Measurements from ENCODE around the gene EXTL2.
"Not testable (repeated sequence)": the region's sequence is repeated elsewhere in the genome, so short reads cannot be mapped to it uniquely, and the experiment has no call there.

The EXTL2 gene

DNA sequence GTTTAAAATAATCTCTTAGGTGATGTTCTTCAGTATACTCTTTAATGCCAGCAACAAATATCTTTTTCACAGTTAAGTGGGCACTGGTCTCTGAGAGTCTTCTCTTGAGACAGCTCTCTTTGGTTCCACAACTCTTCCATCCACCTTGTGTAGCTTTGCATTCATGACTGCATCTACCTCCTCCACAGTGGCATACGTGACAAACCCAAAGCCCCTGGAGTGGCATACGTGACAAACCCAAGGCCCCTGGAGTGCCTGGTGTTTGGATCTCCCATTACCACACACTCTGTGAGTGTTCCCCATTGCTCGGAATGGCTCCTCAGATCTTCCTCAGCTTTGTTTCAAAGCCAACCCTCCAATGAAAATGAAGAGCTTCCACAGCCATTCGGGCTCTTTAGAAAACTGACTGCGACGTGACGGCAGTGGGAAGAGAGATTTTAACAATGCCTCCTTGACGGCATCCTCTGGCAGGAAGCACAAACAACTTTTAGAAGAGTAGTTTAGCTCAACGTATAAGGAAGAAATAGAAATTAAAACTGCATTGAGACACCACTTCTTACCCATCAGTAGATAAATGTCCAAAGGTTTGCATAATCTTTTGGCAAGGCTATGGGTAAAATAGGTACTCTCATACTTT is 47.1 kb upstream of the EXTL2 start:
- TF ChIP-seq, protein P1, sequence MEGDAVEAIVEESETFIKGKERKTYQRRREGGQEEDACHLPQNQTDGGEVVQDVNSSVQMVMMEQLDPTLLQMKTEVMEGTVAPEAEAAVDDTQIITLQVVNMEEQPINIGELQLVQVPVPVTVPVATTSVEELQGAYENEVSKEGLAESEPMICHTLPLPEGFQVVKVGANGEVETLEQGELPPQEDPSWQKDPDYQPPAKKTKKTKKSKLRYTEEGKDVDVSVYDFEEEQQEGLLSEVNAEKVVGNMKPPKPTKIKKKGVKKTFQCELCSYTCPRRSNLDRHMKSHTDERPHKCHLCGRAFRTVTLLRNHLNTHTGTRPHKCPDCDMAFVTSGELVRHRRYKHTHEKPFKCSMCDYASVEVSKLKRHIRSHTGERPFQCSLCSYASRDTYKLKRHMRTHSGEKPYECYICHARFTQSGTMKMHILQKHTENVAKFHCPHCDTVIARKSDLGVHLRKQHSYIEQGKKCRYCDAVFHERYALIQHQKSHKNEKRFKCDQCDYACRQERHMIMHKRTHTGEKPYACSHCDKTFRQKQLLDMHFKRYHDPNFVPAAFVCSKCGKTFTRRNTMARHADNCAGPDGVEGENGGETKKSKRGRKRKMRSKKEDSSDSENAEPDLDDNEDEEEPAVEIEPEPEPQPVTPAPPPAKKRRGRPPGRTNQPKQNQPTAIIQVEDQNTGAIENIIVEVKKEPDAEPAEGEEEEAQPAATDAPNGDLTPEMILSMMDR (IDR thresholded peaks at IDR 0.05; ENCODE audit: low read length) = no peak
- TF ChIP-seq EZH2 (optimal IDR thresholded peaks at IDR 0.05; ENCODE audit: low read depth, low read length) (no peak), EZH2phosphoT487 (IDR thresholded peaks at IDR 0.05; ENCODE audit: low read length) (no peak)
- Histone ChIP-seq H3K9ac (ENCODE audit: low read length) (no peak overlapping the region), H3K27ac (ENCODE audit: low read length) (no peak overlapping the region), H4K20me1 (ENCODE audit: insufficient read depth, low read length) (no peaks in the 10 kb centered on the region), H3K9me2 (replicated peaks; ENCODE audit: insufficient read depth, low read length) (no peaks in the 10 kb centered on the region), H3K36me3 (replicated peaks; ENCODE audit: insufficient read depth, low read length) (no peaks in the 10 kb centered on the region), H3K27me3 (replicated peaks; ENCODE audit: insufficient read depth, low read length) (no peaks in the 10 kb centered on the region), H3K4me2 (ENCODE audit: low read depth, low read length) (no peak overlapping the region), H3K9me3 (replicated peaks; ENCODE audit: insufficient read depth, low read length) (no peaks in the 10 kb centered on the region), H3K79me2 (ENCODE audit: low read length) (no peaks in the 10 kb centered on the region), H3K4me3 (ENCODE audit: low read length) (no peak overlapping the region), H2AFZ (ENCODE audit: low read length) (no peak overlapping the region), H3F3A (ENCODE audit: insufficient read depth, low read length) (no peaks in the 10 kb centered on the region), H3K4me1 (ENCODE audit: low read length) (no peaks in the 10 kb centered on the region)
- DNase-seq = no peak

DNA sequence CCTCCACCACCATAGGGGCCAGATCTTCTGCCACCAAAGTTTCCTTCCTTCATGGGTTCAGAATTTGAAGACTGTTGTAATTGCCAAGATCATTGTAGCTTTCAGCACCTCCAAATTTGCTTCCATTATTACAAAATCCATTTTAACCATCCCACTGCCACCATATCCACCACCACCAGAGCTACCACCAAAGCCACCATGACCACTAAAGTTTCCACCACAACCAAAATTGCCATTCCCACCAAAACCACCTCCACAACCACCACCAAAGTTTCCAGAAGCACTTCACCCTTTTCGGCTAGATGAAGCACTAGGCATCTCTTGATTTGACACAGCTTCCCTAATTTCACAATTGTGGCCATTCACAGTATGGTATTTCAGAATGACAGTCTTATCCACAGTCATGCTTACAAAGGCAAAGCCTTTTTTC is 46.5 kb upstream of the EXTL2 start:
- no peaks in the 10 kb centered on the region for H3K9me2 ChIP-seq (replicated peaks; ENCODE audit: insufficient read depth, low read length)
- H3K27ac ChIP-seq (ENCODE audit: low read length) = no peak overlapping the region
- H3K4me3 ChIP-seq (ENCODE audit: low read length) = no peak overlapping the region
- H3K4me2 ChIP-seq (ENCODE audit: low read depth, low read length) = no peak overlapping the region
- DNase-seq = no peak
- no peaks in the 10 kb centered on the region for H3K4me1 ChIP-seq (ENCODE audit: low read length)
- H2AFZ ChIP-seq (ENCODE audit: low read length) = no peak overlapping the region
- H3K27me3 ChIP-seq (replicated peaks; ENCODE audit: insufficient read depth, low read length) = no peaks in the 10 kb centered on the region
- H3K9me3 ChIP-seq (replicated peaks; ENCODE audit: insufficient read depth, low read length) = no peaks in the 10 kb centered on the region
- TF ChIP-seq, protein P1 (IDR thresholded peaks at IDR 0.05; ENCODE audit: low read length) = no peak
- TF ChIP-seq EZH2phosphoT487 (IDR thresholded peaks at IDR 0.05; ENCODE audit: low read length) (no peak), EZH2 (optimal IDR thresholded peaks at IDR 0.05; ENCODE audit: low read depth, low read length) (no peak)
- no peaks in the 10 kb centered on the region for H3K36me3 ChIP-seq (replicated peaks; ENCODE audit: insufficient read depth, low read length)
- H3F3A ChIP-seq (ENCODE audit: insufficient read depth, low read length) = no peaks in the 10 kb centered on the region
- no peak overlapping the region for H3K9ac ChIP-seq (ENCODE audit: low read length)
- no peaks in the 10 kb centered on the region for H3K79me2 ChIP-seq (ENCODE audit: low read length)
- no peaks in the 10 kb centered on the region for H4K20me1 ChIP-seq (ENCODE audit: insufficient read depth, low read length)

DNA sequence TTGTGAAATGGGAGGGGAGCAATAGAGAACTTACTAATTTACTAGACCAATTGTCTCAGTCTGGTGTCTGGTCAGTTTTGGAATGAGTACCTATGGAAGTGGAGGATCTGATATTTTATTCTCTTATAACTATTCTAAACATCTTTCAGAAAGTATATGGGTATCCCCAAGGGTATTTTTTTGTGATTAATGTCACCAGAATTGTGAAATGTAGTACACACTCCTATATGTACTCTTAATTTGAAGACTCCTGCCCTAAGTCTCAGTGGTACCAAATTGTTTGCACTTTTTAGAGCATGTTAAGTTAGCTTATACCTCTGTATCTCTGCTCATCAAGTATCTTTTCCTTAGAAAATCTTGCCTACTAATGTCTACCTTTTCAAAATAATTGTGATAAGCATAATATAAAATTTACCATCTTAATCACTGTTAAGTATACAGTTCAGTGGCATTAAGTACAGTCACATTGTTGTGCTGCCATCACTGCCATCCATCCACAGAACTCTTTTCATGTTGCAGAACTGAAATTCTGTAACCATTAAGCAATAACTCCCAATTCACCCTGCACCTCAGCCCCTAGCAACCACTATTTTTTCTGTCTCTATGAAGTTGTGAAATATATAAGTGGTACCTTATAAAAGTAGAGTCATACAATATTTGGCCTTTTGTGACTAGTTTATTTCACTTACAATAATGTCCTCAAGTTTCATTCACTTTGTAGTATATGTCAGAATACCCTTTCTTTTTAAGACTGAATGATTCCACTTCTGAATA is 41.7 kb upstream of the EXTL2 start:
- Histone ChIP-seq H3K9ac (ENCODE audit: low read length) (no peak overlapping the region), H3K27me3 (replicated peaks; ENCODE audit: insufficient read depth, low read length) (no peaks in the 10 kb centered on the region), H3K79me2 (ENCODE audit: low read length) (no peaks in the 10 kb centered on the region), H4K20me1 (ENCODE audit: insufficient read depth, low read length) (no peaks in the 10 kb centered on the region), H3K9me2 (replicated peaks; ENCODE audit: insufficient read depth, low read length) (no peaks in the 10 kb centered on the region), H3K4me1 (ENCODE audit: low read length) (no peaks in the 10 kb centered on the region), H3K4me2 (ENCODE audit: low read depth, low read length) (no peak overlapping the region), H2AFZ (ENCODE audit: low read length) (no peak overlapping the region), H3K27ac (ENCODE audit: low read length) (no peak overlapping the region), H3K36me3 (replicated peaks; ENCODE audit: insufficient read depth, low read length) (no peaks in the 10 kb centered on the region), H3F3A (ENCODE audit: insufficient read depth, low read length) (no peaks in the 10 kb centered on the region), H3K9me3 (replicated peaks; ENCODE audit: insufficient read depth, low read length) (no peaks in the 10 kb centered on the region), H3K4me3 (ENCODE audit: low read length) (no peak overlapping the region)
- DNase-seq = no peak
- no peak for TF ChIP-seq EZH2 (optimal IDR thresholded peaks at IDR 0.05; ENCODE audit: low read depth, low read length)
- TF ChIP-seq, protein P1 (IDR thresholded peaks at IDR 0.05; ENCODE audit: low read length) = no peak
- no peak for TF ChIP-seq EZH2phosphoT487 (IDR thresholded peaks at IDR 0.05; ENCODE audit: low read length)

DNA sequence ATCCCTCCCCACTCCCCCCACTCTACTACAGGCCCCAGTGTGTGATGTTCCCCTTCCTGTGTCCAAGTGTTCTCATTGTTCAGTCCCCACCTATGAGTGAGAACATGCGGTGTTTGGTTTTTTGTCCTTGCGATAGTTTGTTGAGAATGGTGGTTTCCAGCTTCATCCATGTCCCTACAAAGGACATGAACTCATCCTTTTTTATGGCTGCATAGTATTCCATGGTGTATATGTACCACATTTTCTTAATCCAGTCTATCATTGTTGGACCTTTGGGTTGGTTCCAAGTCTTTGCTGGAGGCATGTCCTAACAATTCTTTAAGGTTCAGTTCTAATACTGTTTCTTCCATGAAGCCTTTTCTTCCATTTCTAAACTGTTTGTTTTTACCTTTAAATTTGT is 38.9 kb upstream of the EXTL2 start:
- not testable (repeated sequence) for H4K20me1 ChIP-seq (ENCODE audit: insufficient read depth, low read length); H3F3A ChIP-seq (ENCODE audit: insufficient read depth, low read length); H3K4me2 ChIP-seq (ENCODE audit: low read depth, low read length); H3K9me2 ChIP-seq (replicated peaks; ENCODE audit: insufficient read depth, low read length); H2AFZ ChIP-seq (ENCODE audit: low read length); H3K79me2 ChIP-seq (ENCODE audit: low read length); H3K36me3 ChIP-seq (replicated peaks; ENCODE audit: insufficient read depth, low read length); H3K27ac ChIP-seq (ENCODE audit: low read length); H3K27me3 ChIP-seq (replicated peaks; ENCODE audit: insufficient read depth, low read length); H3K9ac ChIP-seq (ENCODE audit: low read length); H3K4me1 ChIP-seq (ENCODE audit: low read length); H3K9me3 ChIP-seq (replicated peaks; ENCODE audit: insufficient read depth, low read length); H3K4me3 ChIP-seq (ENCODE audit: low read length); DNase-seq
